ENCODE measurements around the gene PNMA3.
"Not testable (repeated sequence)": the region's sequence is repeated elsewhere in the genome, so short reads cannot be mapped to it uniquely, and the experiment has no call there.

Gene PNMA3, protein sequence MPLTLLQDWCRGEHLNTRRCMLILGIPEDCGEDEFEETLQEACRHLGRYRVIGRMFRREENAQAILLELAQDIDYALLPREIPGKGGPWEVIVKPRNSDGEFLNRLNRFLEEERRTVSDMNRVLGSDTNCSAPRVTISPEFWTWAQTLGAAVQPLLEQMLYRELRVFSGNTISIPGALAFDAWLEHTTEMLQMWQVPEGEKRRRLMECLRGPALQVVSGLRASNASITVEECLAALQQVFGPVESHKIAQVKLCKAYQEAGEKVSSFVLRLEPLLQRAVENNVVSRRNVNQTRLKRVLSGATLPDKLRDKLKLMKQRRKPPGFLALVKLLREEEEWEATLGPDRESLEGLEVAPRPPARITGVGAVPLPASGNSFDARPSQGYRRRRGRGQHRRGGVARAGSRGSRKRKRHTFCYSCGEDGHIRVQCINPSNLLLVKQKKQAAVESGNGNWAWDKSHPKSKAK

DNA sequence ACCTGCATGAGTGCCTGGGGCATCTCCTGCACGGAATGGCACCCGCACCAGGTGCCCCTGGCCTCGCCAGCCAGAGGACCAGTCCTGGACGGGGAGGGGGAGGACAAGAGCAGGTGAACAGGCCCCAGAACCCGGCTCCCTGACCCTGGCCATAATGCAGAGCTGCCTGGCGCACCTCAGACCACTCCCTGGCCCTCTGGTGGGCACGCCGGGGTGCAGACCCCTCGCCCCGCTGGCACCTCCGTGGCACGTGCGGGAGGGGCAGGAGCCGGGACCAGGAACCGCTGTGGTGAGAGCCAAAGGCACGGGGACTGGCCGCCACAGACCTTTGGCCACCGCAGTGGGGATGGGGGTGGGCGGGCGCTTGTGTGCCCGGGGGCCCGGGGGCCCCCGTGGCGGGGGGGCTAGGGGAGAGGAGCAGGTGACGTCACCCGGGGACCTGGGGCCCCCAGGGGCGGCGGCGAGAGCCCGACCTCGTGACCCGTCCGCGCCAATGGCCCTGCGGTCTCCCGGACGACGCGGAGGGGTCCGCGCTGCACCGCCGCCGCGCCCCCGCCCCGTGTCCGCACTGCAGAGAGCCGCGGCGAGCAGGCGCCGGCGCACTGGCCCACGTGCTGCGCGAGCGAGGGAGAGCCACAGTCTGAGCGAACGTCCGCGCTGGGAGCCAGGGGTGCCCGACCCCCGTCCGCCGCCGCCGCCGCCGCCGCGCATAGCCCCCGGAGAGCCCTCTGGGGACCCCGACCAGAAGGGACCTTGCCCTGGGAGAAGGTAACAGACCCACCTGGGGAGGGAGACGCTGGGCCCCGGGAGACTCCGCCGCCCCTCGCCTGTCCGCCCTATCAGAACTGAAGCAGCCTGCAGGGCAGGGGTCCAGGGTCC lies at the start of gene PNMA3:
Gene PNMA3, plus strand, starts transcription at position 600 of the 879 bp plus-strand sequence. CDS start 586 bp downstream, outside the sequence.
- no peak for DNase-seq (ENCODE audit: low read depth in 2 of 2)

DNA sequence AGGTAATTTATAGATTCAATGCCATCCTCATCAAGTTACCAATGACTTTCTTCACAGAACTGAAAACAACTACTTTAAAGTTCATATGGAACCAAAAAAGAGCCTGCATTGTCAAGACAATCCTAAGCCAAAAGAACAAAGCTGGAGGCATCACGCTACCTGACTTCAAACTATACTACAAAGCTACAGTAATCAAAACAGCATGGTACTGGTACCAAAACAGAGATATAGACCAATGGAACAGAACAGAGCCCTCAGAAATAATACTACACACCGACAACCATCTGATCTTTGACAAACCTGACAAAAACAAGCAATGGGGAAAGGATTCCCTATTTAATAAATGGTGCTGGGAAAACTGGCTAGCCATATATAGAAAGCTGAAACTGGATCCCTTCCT lies 39.1 kb upstream of the PNMA3 start:
- not testable (repeated sequence) for DNase-seq (ENCODE audit: low read depth in 2 of 2)

DNA sequence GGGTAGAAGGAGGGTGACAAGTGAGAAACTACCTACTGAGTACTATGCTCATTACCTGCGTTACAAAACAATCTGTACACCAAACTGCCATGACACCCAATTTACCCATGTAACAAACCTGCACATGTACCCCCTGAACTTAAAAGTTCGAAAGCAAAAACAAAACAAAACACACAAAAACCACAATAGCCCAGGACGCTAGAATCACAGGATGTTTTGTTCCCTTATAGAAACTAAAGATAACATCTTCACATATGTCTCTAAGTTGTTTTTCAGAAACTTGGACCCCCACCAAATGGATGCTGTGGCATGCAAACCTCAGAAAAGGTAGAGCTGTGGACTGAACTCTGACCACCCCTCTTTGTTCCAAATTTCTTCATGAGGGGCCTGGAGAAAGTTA lies 37.1 kb upstream of the PNMA3 start:
- DNase-seq (ENCODE audit: low read depth in 2 of 2): no peak

DNA sequence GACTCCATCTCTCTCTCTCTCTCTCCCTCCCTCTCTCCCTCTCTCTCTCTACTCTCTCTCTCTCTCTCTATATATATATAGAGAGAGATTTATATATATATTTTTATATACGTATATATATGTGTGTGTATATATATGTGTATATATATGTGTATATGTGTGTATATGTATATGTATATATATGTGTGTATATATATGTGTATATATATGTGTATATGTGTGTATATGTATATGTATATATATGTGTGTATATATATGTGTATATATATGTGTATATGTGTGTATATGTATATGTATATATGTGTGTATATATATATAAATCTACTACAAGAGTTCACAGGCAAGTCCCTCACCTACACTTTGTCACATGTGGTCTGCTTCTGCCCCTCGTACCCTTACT lies 29.8 kb upstream of the PNMA3 start:
- not testable (repeated sequence) for DNase-seq (ENCODE audit: low read depth in 2 of 2)

DNA sequence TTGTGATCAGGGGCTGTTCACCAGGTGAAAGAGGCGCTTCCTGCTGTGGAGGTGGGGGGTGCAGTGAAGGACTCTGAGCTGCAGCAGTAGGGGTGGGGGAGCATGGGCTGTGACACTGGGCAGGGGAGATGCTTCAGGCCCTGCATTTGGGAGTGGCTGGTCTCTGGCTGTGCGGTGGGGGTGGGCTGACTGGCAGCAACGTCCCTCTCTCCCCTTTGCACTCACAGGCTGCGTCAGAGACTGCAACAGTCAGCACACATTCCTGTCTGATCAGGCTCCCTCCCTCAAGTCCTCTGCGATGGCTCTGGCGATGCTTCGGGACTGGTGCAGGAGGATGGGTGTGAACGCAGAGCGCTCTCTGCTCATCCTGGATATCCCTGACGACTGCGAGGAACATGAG lies 27.8 kb upstream of the PNMA3 start:
- DNase-seq (ENCODE audit: low read depth in 2 of 2): not testable (repeated sequence)

DNA sequence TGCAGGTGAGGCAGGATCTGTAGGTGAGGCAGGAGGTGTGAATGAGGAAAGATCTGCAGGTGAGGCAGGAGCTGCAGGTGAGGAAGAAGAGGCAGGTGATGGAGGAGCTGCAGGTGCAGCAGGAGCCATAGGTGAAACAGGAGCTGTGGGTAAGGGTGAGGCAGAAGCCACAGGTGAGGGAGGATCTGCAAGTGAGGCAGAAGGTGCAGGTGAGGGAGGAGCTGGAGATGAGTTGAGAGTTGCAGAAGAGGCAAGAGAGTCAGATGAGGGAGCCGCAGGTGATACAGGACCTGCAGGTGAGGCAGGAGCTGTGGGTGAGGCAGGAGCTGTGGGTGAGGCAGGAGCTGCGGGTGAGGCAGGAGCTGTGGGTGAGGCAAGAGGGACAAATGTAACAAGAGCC lies 27.1 kb upstream of the PNMA3 start:
- DNase-seq (ENCODE audit: low read depth in 2 of 2): no peak

DNA sequence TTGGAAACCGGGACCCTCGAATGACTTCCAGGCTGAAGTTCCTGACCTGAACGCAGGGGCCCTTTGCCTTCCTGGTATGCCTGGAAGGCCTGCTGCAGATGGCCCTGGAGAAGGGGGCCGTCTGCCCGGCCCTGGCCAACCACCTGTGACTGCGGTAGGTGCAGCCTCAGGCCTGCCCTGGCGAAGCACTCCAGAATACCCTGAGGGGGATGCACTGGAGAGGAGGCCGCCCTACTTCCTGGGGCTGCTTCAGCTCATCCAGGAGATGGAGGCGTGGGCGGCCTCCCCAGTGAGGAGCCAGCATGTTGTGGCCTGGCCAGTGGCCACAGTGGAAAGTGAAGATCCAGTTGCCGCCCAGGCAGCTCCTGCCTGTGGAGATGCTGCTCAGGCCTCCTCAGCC lies 26.4 kb upstream of the PNMA3 start:
- DNase-seq (ENCODE audit: low read depth in 2 of 2): no peak

DNA sequence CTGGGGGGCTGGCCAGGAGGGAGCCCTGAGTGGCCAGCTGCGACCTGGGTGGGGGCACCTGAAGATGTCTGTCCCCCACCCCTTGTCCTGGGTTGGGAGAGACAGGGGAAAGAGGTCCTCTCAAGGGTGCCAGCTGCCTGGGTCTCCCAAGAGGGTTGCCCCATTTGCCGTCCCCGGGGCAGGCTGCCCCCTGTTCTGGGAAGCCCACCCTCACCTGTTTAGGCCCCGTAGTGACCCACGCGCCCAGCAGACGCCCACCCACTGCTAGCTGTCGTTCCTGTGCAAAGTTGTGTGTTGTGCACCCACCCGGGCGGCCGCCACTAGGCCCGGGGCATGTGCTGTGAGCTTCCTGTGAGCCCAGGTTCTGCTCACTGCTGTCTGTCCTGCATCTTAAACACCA lies 25.5 kb upstream of the PNMA3 start:
- no peak for DNase-seq (ENCODE audit: low read depth in 2 of 2)

DNA sequence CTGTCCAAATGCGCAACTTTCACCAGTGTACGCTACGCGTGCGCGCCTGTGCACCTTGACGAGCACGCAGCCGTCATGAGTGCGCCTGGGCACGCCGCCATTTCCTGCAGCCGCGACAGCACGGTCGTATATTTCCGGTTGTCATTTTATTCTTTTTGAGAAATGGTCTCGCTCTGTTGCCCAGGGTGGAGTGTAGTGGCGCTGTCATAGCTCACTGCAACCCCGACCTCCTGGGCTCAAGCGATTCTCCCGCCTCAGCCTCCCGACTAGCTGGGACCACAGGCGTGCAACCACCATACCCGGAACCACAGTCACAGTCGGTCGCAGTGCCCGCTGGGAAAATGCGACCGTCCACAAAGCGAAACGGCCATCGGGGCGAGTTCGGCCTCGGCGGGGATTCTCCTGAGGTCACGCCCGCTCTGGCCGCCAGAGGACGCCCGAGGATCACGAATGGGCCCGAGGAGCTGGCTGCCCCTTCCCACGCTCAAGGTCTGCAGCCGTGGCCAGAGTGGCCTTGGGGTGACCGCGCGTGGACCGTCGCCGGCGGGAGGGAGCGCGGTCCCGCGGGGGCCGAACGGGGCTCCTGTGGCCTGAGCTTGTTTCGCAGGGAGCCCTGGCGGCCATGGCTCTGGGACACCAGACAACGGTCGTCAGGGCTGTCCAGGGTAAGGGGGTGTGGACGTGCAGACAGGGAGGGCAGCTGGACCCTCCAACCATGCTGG lies 23.7 kb upstream of the PNMA3 start:
- DNase-seq (ENCODE audit: low read depth in 2 of 2): peak; percentile 28 to 35

DNA sequence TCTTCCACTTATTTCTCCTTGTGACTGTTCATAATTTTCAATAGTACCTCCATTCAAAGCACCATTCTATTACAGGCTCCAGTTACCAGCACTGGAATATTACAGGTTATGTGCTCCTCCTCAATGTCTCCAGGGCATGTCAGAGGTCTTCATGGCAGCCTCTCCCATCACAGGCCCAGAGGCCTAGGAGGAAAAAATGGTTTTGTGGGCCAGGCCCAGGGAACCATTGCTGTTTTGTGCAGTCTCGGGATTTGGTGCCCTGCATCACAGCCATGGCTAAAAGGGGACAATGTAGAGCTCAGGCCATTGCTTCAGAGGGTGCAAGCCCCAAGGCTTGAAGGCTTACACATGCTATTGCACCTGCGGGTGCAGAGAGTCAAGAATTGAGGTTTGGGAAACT lies 7.2 kb upstream of the PNMA3 start:
- no peak for DNase-seq (ENCODE audit: low read depth in 2 of 2)

DNA sequence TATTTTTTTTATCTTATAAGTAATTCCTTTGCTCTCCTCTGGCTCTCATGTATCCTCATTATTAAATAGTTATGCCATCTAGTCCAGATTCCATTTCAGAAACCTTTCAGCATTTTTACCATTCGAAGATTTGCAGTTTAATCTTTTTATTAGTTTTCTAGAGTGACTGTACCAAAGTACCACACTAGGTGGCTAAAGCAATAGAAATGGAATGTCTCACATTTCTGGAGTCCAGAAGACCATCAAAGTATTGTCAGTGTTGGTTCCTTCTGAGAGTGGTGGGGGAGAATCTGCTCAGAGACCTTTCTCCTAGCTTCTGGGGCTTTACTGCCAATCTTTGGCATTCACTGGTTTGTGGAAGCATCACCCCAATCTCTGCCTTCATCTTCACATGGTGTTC lies 3.7 kb upstream of the PNMA3 start:
- no peak for DNase-seq (ENCODE audit: low read depth in 2 of 2)

DNA sequence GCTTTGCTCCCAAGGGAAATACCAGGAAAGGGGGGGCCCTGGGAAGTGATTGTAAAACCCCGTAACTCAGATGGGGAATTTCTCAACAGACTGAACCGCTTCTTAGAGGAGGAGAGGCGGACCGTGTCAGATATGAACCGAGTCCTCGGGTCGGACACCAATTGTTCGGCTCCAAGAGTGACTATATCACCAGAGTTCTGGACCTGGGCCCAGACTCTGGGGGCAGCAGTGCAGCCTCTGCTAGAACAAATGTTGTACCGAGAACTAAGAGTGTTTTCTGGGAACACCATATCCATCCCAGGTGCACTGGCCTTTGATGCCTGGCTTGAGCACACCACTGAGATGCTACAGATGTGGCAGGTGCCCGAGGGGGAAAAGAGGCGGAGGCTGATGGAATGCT lies 1.0 kb downstream of the PNMA3 start:
- no peak for DNase-seq (ENCODE audit: low read depth in 2 of 2)

DNA sequence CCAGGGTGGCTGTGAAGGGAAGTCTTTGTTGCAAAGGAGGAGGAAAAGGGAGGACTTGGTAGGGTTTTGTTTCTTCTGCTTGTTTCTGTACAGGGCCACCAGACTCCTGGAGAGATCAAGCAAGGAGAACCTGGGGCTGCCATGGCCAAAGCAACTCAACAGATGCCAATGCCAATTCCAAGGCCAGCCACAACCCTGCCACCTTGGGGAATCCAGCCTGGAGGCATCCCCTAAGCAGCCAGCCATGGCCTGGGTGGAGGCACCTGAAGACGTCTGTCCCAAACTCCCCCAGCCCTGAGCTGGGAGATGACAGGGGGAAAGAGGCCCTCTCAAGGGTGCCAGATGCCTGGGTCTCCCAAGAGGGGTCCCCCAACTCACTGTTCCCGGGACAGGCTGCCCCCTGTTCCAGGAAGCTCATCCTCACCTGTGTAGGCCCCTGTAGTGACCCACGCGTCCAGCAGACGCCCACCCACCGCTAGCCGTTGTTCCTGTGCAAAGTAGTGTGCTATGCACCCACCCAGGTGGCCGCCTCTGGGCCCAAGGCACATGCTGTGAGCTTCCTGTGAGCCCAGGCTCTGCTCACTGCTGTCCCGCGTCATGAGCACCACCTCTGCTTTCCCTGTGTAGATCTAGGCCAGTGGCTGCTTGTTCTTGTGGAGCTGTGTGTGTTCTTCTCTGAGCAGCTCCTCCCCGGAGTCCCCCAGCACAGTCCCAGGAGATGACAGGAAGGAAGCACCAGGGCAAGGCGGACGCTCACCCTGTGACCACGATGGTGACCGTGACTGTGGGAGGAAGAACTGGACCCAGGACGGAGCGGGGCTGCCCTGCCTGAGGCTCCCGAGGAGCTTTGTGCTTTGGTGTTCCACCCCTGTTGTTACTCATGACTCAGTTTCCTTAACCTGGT lies 3.2 kb downstream of the PNMA3 start:
- DNase-seq (ENCODE audit: low read depth in 2 of 2): no peak

DNA sequence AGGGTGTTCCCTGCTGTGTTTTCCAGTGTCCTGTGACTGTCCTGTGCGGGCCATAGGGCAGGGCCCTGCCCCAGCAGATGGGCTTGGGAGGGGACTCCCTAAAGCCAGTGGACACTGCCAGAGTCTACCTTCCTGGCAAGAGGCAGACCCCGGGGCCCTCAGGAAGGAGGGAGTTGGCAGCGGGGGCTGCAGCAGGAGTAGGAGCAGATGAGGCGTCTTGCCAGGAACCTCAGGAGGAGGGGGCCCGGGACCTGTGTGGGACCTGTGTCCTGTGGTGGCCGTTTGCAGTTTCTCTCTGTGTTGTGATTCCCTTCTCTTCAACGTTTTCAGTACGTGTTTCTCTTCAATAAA lies 3.8 kb downstream of the PNMA3 start:
- DNase-seq (ENCODE audit: low read depth in 2 of 2): no peak

DNA sequence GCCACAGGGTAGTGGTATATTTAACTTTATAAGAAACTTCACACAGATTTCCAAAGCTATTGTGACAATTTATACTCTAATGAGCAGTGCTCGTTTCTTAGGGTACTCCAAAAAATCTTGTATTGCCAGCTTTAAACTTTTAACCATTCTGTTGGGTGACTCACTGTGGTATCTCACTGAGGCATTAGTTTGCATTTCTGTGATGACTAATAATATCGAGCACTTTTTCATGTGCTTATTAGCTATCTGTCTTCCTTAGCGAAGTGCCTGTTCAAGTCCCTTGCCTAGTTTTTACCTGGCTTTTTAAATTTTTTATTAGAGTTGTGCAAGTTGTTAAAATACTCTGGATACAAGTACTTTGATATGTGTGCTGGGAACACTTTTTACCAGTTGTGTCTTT lies 5.5 kb downstream of the PNMA3 start:
- DNase-seq (ENCODE audit: low read depth in 2 of 2): no peak

DNA sequence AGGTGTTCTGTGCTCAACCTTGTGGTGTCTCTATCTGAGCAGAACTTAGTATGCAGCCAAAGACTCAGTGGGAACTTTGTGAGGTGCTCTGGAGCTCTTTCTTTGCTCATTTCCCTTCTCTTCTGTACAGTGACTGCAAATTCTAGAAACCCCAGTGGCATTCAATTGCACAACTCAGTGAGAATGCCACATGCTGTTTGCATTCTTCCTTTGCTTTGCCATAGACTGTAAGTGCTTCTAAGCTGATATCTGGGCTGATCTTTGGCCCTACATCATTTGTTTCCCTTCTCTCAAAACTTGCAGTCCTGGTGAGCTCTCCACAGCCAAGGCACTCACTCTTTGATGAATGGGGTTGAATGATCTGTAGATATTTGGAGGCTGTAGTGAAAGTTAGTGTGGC lies 7.0 kb downstream of the PNMA3 start:
- no peak for DNase-seq (ENCODE audit: low read depth in 2 of 2)

DNA sequence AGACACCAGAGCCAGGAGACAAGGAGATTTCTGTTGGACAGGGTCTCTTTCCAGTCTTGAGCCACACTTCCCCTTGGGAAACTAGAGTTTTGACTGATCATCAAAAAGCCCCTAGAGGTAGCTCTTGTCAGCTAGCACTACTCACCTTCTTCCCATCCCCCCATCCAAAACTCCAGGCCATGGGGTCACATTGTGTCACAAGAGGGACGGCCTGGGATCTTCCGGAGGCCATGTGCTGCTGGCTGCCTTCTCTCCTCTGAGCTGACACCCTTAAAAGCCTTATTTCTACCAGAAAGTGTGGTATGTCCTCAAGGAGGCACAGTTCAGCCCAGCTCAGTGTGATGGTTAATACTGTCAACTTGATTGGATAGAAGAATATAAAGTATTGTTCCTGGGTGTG lies 7.8 kb downstream of the PNMA3 start:
- no peak for DNase-seq (ENCODE audit: low read depth in 2 of 2)

DNA sequence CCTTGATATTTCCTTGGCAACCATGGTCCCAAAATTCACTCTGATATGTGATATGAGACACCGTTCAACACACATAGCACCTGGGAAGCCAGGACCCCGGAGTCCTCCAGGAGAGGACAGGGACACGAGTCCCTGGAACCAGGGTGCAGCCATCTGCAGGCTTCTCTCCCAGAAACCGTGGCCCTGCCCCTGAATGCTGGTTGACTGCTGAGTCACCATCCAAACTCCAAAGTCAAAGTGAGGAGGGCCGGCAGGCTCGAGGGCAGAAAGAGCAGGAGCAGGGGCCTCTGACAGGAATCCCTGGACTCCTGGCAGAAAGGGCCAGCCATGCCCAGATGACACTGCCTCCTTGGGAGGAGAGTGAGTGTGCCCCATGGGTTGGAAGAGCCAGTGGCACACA lies 9.1 kb downstream of the PNMA3 start:
- no peak for DNase-seq (ENCODE audit: low read depth in 2 of 2)

DNA sequence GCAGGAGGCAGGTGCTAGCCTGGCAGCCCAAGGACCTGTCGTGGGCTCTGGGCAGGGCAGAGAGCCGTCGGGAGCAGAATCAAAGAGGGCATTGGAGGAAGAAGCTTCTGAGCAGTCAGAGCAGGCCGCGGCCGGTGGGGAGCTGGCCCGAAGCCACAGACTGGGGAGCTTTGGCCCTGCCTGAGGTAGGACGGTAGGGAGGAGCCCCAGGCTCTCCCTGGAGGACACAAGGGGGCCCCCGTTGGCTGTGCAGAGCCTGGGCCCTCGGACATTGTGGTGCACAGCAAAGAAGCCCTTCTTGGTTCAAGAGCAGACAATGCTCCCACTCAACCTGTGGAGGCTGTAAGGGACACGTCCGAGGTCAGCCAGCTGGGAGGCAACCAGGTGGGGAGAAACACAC lies 10.1 kb downstream of the PNMA3 start:
- DNase-seq (ENCODE audit: low read depth in 2 of 2): not testable (repeated sequence)

DNA sequence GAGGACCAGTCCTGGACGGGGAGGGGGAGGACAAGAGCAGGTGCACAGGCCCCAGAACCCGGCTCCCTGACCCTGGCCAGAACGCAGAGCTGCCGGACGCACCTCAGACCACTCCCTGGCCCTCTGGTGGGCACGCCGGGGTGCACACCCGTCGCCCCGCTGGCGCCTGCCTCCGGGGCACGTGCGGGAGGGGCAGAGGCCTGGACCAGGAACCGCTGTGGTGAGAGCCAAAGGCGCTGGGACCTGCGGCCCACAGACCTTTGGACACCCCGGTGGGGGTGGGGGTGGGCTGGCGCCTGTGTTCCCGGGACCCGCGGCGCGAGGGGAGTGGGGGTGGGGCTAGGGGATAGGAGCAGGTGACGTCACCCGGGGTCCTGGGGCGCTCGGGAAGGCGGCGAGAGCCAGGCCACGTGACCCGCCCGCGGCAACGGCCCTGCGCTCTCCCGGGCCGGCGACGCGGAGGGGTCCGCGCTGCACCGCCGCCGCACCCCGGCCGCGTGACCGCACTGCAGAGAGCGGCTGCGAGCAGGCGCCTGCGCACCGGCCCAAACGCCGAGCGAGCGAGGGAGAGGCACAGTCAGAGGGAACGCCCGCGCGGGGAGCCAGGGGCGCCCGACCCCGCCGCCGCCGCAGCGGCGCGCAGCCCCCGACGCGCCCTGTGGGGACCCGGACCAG lies 15.8 kb downstream of the PNMA3 start, which contains the start of gene PNMA6A:
Gene PNMA6A, plus strand, starts transcription at position 546 of the 675 bp plus-strand sequence. CDS start 609 bp downstream, outside the sequence.
- not testable (repeated sequence) for DNase-seq (ENCODE audit: low read depth in 2 of 2)
